HEK293T (cell line): ENCODE data around the gene PCNP.

Experiments
- CTCF ChIA-PET: fragments of 350-600 bp; formaldehyde crosslinking; extraction: SDS; loops from one replicate; lab custom pipeline; 2021; ENCODE audit warnings: antibody characterized with exemption, inconsistent platforms; lab: Yijun Ruan, JAX
- POLR2A ChIA-PET: fragments of 350-600 bp; formaldehyde crosslinking; extraction: SDS; loops from one replicate; lab custom pipeline; 2020; ENCODE audit warnings: antibody characterized with exemption, inconsistent platforms; lab: Yijun Ruan, JAX
- DNase-seq: peaks from one replicate; pipeline ENCODE4 v3.0.0; 2012; ENCODE audit warnings: mixed read lengths; ENCODE audit errors: extremely low spot score
- ARNT ChIP-seq: fragments of 450-650 bp; IDR thresholded peaks from 2 replicates; pipeline ENCODE4 v1.6.1; 2017; ENCODE audit warnings: mild to moderate bottlenecking
- BHLHE40 ChIP-seq: fragments of 450-650 bp; IDR thresholded peaks from 2 replicates; pipeline ENCODE4 v1.6.1; 2016; ENCODE audit warnings: mild to moderate bottlenecking, moderate library complexity, borderline replicate concordance
- CTBP1 ChIP-seq: fragments of 450-650 bp; IDR thresholded peaks from 2 replicates; pipeline ENCODE4 v1.6.1; 2016; ENCODE audit warnings: borderline replicate concordance
- ELF4 ChIP-seq: fragments of 450-650 bp; IDR thresholded peaks from 2 replicates; pipeline ENCODE4 v1.6.1; 2017; ENCODE audit warnings: antibody characterized with exemption
- FOXA1 ChIP-seq: fragments of 450-650 bp; IDR thresholded peaks from 2 replicates; pipeline ENCODE4 v1.6.1; 2016; ENCODE audit warnings: mild to moderate bottlenecking
- FOXK2 ChIP-seq: fragments of 450-650 bp; IDR thresholded peaks from 2 replicates; pipeline ENCODE4 v1.6.1; 2016; ENCODE audit warnings: mild to moderate bottlenecking
- FOXM1 ChIP-seq: fragments of 450-650 bp; IDR thresholded peaks from 2 replicates; pipeline ENCODE4 v1.6.1; 2017; ENCODE audit warnings: mild to moderate bottlenecking, borderline replicate concordance
- HDGF ChIP-seq: fragments of 450-650 bp; IDR thresholded peaks from 2 replicates; pipeline ENCODE4 v1.6.1; 2017; ENCODE audit warnings: antibody characterized with exemption, borderline replicate concordance
- L3MBTL2 ChIP-seq: fragments of 450-650 bp; conservative IDR thresholded peaks from 2 replicates; pipeline ENCODE4 v1.6.1; 2016; ENCODE audit warnings: mild to moderate bottlenecking
- LEF1 ChIP-seq: fragments of 450-650 bp; IDR thresholded peaks from 2 replicates; pipeline ENCODE4 v1.6.1; 2017; ENCODE audit warnings: mild to moderate bottlenecking, borderline replicate concordance
- NFRKB ChIP-seq: fragments of 450-650 bp; IDR thresholded peaks from 2 replicates; pipeline ENCODE4 v1.6.1; 2016; ENCODE audit warnings: mild to moderate bottlenecking, moderate library complexity
- PKNOX1 ChIP-seq: fragments of 450-650 bp; IDR thresholded peaks from 2 replicates; pipeline ENCODE4 v1.6.1; 2016
- SP1 ChIP-seq: fragments of 450-650 bp; IDR thresholded peaks from 2 replicates; pipeline ENCODE4 v1.6.1; 2017
- SUZ12 ChIP-seq: fragments of 450-650 bp; IDR thresholded peaks from 2 replicates; pipeline ENCODE4 v1.6.1; 2016; ENCODE audit warnings: mild to moderate bottlenecking
- TARDBP ChIP-seq: fragments of 450-650 bp; IDR thresholded peaks from 2 replicates; pipeline ENCODE4 v1.6.1; 2016
- ZNF384 ChIP-seq: fragments of 450-650 bp; IDR thresholded peaks from 2 replicates; pipeline ENCODE4 v1.6.1; 2016

PCNP gene

GRCh38 chr3:101573449-101574387 lies at the start of gene PCNP:
TSS of gene PCNP (plus strand) at chr3:101574180. CDS start at chr3:101574216, 36 bp downstream.
- TF ChIP-seq NFRKB (peak; percentile 74; the same call in 1 of the 2 replicates), FOXK2 (peak; percentile 83), SP1 (no peak), ELF4 (peak; percentile 90), HDGF (no peak), ZNF384 (no peak), PKNOX1 (peak; percentile 84), L3MBTL2 (peak; percentile 68), LEF1 (no peak), BHLHE40 (no peak)
- ChIA-PET POLR2A (interaction anchor here (0.9 to 2.3 kb wide), 17 partner anchors 9 to 113 kb away, joined by 3 to 23 read pairs (median 4); partner anchors contain the start of genes RPL24, SENP7, TRMT10C and ZBTB11), CTCF (interaction anchor here (0.6 to 1.1 kb wide), 5 partner anchors 12 to 382 kb away, joined by 3 to 5 read pairs (median 3); partner anchors contain the start of gene TRMT10C)
- DNase-seq: peak; percentile 93

GRCh38 chr3:101527441-101527840 lies 46.5 kb upstream of the PCNP start:
- DNase-seq: no peak
- TF ChIP-seq LEF1: no peak
- TF ChIP-seq BHLHE40: no peak
- no peak for TF ChIP-seq FOXM1
- TF ChIP-seq PKNOX1: no peak
- TF ChIP-seq ZNF384: no peak
- TF ChIP-seq TARDBP: no peak
- TF ChIP-seq FOXK2: no peak
- TF ChIP-seq NFRKB: no peak
- TF ChIP-seq CTBP1: no peak
- TF ChIP-seq ELF4: no peak
- CTCF ChIA-PET: no interaction called here
- POLR2A ChIA-PET: no interaction called here

GRCh38 chr3:101527906-101528305 lies 46.1 kb upstream of the PCNP start:
- DNase-seq: no peak
- CTCF ChIA-PET: no interaction called here
- TF ChIP-seq L3MBTL2 (no peak), ELF4 (no peak)
- POLR2A ChIA-PET: no interaction called here

- ChIA-PET CTCF (no interaction called here), POLR2A (no interaction called here)
- no peak for DNase-seq
- TF ChIP-seq PKNOX1 (no peak), CTBP1 (no peak), ZNF384 (no peak), FOXM1 (no peak), BHLHE40 (no peak), ELF4 (no peak), NFRKB (no peak), HDGF (no peak)
Measured at GRCh38 chr3:101529816-101530685, 43.9 kb upstream of the PCNP start.

GRCh38 chr3:101530686-101531047 lies 43.3 kb upstream of the PCNP start:
- no peak for DNase-seq
- no peak for TF ChIP-seq HDGF
- no peak for TF ChIP-seq ARNT
- TF ChIP-seq SUZ12: no peak
- TF ChIP-seq TARDBP: no peak
- TF ChIP-seq PKNOX1: no peak
- no peak for TF ChIP-seq CTBP1
- TF ChIP-seq FOXA1: no peak
- TF ChIP-seq FOXM1: no peak
- TF ChIP-seq NFRKB: no peak
- no peak for TF ChIP-seq L3MBTL2
- TF ChIP-seq ZNF384: no peak
- TF ChIP-seq LEF1: no peak
- CTCF ChIA-PET: no interaction called here
- POLR2A ChIA-PET: no interaction called here
